Activated T-cell treated with anti-CD3 and anti-CD28 coated beads, Interleukin-2, amount 50 U/mL, for 72 hours (primary cell): ENCODE measurements around the gene SAPCD1. TPM values are rescaled to one million over a fixed set of nuclear protein-coding genes. Genes with fewer than 3 reads are reported as not detected.

ENCODE experiments used
- total RNA-seq, 2 donors: library from RNA; stranded (reverse); gene quantifications; one replicate each; pipeline ENCODE4 v1.2.3, GENCODE V29; 2022

Gene SAPCD1
- total RNA-seq, 2 donors from 2014 or later: 15.7 to 18.0 TPM

Other genes starting within 250 kb of the SAPCD1 start
- not detected for gene MCCD1, start 233.7 kb upstream of the SAPCD1 start, total RNA-seq
- gene DDX39B, start 220.7 kb upstream of the SAPCD1 start, total RNA-seq: 100 to 1,000 TPM; 567 to 644 TPM
- gene ATP6V1G2, start 216.0 kb upstream of the SAPCD1 start, total RNA-seq: 1 to 10 TPM; 4.1 to 5.6 TPM
- gene NFKBIL1, start 215.0 kb upstream of the SAPCD1 start, total RNA-seq: 10 to 100 TPM; 28.0 to 36.6 TPM
- 100 to 1,000 TPM in 1 of 2 donors, 10 to 100 TPM in 1; 77.2 to 110 TPM for gene LTA, start 190.4 kb upstream of the SAPCD1 start, total RNA-seq
- 10 to 100 TPM; 30.7 to 57.8 TPM for gene TNF, start 187.1 kb upstream of the SAPCD1 start, total RNA-seq
- gene LTB, start 180.2 kb upstream of the SAPCD1 start, total RNA-seq: 10 to 100 TPM; 43.4 to 61.8 TPM
- 10 to 100 TPM; 24.6 to 27.0 TPM for gene LST1, start 176.4 kb upstream of the SAPCD1 start, total RNA-seq
- gene NCR3, start 169.7 kb upstream of the SAPCD1 start, total RNA-seq: 10 to 100 TPM; 15.0 to 24.7 TPM
- gene AIF1, start 147.4 kb upstream of the SAPCD1 start, total RNA-seq: 10 to 100 TPM; 68.7 to 98.1 TPM
- gene PRRC2A, start 141.9 kb upstream of the SAPCD1 start, total RNA-seq: 100 to 1,000 TPM; 260 to 285 TPM
- 100 to 1,000 TPM; 265 to 272 TPM for gene BAG6, start 110.0 kb upstream of the SAPCD1 start, total RNA-seq
- 1 to 10 TPM; 5.0 to 6.0 TPM for gene APOM, start 106.8 kb upstream of the SAPCD1 start, total RNA-seq
- gene C6orf47, start 101.9 kb upstream of the SAPCD1 start, total RNA-seq: 10 to 100 TPM; 21.1 to 22.5 TPM
- gene GPANK1, start 97.7 kb upstream of the SAPCD1 start, total RNA-seq: 10 to 100 TPM; 30.3 to 37.7 TPM
- gene CSNK2B, start 96.6 kb upstream of the SAPCD1 start, total RNA-seq: 100 to 1,000 TPM; 208 to 209 TPM
- 10 to 100 TPM; 21.3 to 26.9 TPM for gene LY6G5B, start 92.7 kb upstream of the SAPCD1 start, total RNA-seq
- 1 to 10 TPM; 2.3 to 6.9 TPM for gene LY6G5C, start 81.6 kb upstream of the SAPCD1 start, total RNA-seq
- 10 to 100 TPM; 48.9 TPM for gene ABHD16A, start 59.3 kb upstream of the SAPCD1 start, total RNA-seq
- not detected for gene LY6G6F, start 55.8 kb upstream of the SAPCD1 start, total RNA-seq
- gene LY6G6D, start 47.3 kb upstream of the SAPCD1 start, total RNA-seq: not detected
- gene LY6G6C, start 40.9 kb upstream of the SAPCD1 start, total RNA-seq: under 1 TPM; 0.25 to 0.67 TPM
- gene MPIG6B, start 39.3 kb upstream of the SAPCD1 start, total RNA-seq: under 1 TPM in 1 of 2 donors, not detected in 1; 0.10 TPM
- gene DDAH2, start 33.4 kb upstream of the SAPCD1 start, total RNA-seq: 10 to 100 TPM; 19.0 to 19.6 TPM
- gene CLIC1, start 26.1 kb upstream of the SAPCD1 start, total RNA-seq: 100 to 1,000 TPM; 253 to 318 TPM
- 10 to 100 TPM; 84.9 to 98.4 TPM for gene MSH5, start 22.7 kb upstream of the SAPCD1 start, total RNA-seq
- 1 to 10 TPM; 3.3 to 3.4 TPM for gene VWA7, start 14.7 kb downstream of the SAPCD1 start, total RNA-seq
- 100 to 1,000 TPM in 1 of 2 donors, 10 to 100 TPM in 1; 91.3 to 101 TPM for gene VARS1, start 33.1 kb downstream of the SAPCD1 start, total RNA-seq
- 100 to 1,000 TPM; 122 to 123 TPM for gene LSM2, start 44.3 kb downstream of the SAPCD1 start, total RNA-seq
- 1 to 10 TPM; 2.9 to 3.1 TPM for gene HSPA1L, start 52.6 kb downstream of the SAPCD1 start, total RNA-seq
- gene HSPA1A, start 52.9 kb downstream of the SAPCD1 start, total RNA-seq: 10 to 100 TPM; 16.5 to 37.6 TPM
- 10 to 100 TPM; 31.6 to 44.9 TPM for gene HSPA1B, start 65.1 kb downstream of the SAPCD1 start, total RNA-seq
- 10 to 100 TPM; 24.0 to 27.1 TPM for gene NEU1, start 100.2 kb downstream of the SAPCD1 start, total RNA-seq
- under 1 TPM; 0.22 to 0.23 TPM for gene SLC44A4, start 116.3 kb downstream of the SAPCD1 start, total RNA-seq
- 10 to 100 TPM; 49.2 to 64.7 TPM for gene EHMT2, start 135.0 kb downstream of the SAPCD1 start, total RNA-seq
- gene ZBTB12, start 139.4 kb downstream of the SAPCD1 start, total RNA-seq: 1 to 10 TPM in 1 of 2 donors, under 1 TPM in 1; 0.88 to 1.9 TPM
- gene C2, start 165.1 kb downstream of the SAPCD1 start, total RNA-seq: 1 to 10 TPM; 3.4 to 5.1 TPM
- gene CFB, start 183.4 kb downstream of the SAPCD1 start, total RNA-seq: 1 to 10 TPM; 1.1 to 3.5 TPM
- 10 to 100 TPM; 65.0 to 71.5 TPM for gene NELFE, start 196.3 kb downstream of the SAPCD1 start, total RNA-seq
- gene SKIC2, start 196.5 kb downstream of the SAPCD1 start, total RNA-seq: 10 to 100 TPM; 75.7 to 79.7 TPM
- 10 to 100 TPM; 23.3 to 34.7 TPM for gene DXO, start 209.5 kb downstream of the SAPCD1 start, total RNA-seq
- 1 to 10 TPM; 6.9 to 7.6 TPM for gene C4A, start 219.4 kb downstream of the SAPCD1 start, total RNA-seq